GM12801 (cell line): ENCODE results near the gene STK32B.

ENCODE experiments used
- TF ChIP-seq, protein P1 (sequence below): IDR thresholded peaks from one replicate; pipeline ENCODE4 v1.5.1; 2011; ENCODE audit warnings: control low read depth; ENCODE audit not compliant: insufficient read length; ENCODE audit errors: extremely low read depth

Gene STK32B

DNA sequence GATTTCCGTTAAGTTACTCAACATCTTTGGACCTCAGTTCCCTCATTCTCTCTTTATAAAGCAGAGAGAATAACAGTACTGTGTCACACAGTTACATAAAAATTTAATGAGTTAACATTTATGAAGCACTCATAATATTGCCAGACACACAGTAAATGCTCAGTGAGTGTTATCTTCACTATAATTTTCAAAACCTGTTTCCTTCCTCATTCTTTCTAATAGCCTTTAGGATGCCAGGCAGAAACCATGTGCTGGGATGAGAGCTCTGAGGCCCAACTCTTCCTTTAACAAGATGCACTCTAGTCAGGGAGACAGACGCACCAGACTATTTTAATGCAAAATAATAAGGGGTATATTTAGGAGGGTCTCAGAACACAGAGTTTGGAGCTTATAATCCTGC lies 208.2 kb downstream of the STK32B start:
- TF ChIP-seq, protein P1, sequence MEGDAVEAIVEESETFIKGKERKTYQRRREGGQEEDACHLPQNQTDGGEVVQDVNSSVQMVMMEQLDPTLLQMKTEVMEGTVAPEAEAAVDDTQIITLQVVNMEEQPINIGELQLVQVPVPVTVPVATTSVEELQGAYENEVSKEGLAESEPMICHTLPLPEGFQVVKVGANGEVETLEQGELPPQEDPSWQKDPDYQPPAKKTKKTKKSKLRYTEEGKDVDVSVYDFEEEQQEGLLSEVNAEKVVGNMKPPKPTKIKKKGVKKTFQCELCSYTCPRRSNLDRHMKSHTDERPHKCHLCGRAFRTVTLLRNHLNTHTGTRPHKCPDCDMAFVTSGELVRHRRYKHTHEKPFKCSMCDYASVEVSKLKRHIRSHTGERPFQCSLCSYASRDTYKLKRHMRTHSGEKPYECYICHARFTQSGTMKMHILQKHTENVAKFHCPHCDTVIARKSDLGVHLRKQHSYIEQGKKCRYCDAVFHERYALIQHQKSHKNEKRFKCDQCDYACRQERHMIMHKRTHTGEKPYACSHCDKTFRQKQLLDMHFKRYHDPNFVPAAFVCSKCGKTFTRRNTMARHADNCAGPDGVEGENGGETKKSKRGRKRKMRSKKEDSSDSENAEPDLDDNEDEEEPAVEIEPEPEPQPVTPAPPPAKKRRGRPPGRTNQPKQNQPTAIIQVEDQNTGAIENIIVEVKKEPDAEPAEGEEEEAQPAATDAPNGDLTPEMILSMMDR: no peak

DNA sequence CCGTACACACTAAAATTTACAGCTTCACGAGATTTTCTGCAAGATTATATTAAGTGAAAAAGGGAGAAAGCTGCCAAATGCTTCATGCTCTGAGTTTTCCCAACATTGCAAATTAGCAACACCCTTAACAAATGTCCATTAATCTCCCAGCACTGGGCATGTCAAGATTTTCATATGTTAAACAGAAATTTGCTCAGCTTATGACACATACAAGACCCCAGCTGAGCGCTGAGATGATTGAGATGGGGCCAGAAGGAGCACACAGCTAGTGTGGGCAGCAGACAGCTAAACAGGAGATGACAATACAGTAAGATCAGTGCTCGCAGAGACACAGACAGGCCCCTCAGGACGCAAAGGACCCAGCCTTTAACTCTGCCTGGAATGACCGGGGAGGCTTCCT lies 208.8 kb downstream of the STK32B start:
- TF ChIP-seq, protein P1: no peak

DNA sequence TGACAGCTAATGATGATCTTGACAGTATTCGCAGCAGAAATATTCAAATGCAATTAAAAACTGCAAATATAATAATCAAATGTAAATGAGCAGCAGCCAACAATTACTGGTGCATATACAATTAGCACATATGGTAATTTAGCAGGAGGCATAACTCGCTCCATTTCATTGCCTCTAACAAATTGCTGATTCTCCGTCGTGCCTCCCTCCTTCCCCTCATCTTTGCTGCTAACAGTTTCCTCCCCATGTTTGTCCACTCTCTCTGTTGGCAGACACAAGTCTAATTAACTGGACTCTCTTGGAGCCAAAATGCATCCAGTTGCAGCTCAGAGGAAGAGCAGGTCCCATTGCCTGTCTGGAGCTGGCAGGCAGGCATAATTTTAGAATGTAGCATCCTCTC lies 210.6 kb downstream of the STK32B start:
- TF ChIP-seq, protein P1: no peak

DNA sequence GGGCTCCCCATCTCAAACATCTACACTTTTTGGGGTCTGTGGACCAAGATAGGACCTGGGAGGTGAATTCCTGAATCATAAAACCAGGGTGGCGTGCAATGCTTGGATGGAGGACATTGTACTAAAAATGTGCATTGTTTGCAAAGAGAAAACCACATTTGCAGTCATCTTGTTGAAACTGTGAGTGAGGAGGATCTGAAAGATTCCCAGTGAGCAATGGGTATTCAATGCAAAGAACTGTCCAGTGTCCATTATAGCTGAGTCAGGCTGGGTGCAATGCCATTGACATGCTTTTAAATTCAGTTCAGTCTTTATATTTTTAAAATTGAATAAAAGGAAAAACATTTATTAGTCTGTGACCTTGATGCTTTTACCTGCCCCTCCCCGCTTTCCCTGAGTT lies 215.7 kb downstream of the STK32B start:
- TF ChIP-seq, protein P1: no peak

DNA sequence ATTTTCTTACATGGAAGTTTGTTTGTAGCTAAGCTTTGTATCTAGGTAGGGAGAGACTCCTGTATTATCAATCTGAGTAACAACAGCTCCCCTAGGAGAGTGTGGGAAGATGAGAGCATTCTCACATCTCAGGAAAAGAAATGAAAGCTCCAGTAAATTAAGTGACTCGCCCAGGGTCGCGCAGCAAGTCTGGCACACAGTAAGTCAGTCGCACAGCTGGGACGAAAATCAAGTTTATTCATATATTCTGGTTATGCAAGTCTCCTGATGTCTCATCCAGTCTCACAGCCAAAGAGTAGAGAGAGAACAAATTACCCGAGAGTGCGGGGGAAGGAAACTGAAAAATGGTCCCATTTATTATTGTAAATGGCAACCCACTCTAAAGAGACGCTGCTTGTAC lies 216.1 kb downstream of the STK32B start:
- TF ChIP-seq, protein P1: no peak

DNA sequence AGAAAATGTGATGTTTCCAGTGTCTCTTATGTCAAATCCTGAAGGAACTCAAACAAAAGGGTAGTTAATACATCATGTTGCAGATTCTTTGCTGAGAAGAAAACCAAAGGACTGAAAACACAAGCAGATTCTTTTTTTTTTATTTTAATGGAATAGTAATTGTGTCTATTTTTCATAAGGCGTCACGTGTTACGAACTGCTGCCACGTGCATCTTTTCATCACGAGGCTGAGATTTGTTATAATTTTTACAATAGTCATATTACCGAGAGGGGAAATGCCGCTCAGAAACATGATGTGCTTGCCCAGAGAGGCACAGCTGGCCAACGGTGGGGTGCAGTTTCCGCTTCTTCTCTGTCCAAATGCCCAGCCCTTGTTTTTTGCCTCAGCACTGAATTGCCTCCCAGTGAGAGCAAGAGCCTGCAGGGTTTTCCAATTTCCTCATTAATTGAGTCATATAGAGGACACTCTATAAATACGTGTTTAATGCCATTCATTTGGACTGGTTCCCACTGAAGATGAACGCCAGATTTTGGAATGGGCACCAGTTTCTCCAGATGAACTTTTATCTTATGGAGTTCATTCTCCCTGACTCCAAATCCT lies 225.3 kb downstream of the STK32B start:
- TF ChIP-seq, protein P1: no peak

DNA sequence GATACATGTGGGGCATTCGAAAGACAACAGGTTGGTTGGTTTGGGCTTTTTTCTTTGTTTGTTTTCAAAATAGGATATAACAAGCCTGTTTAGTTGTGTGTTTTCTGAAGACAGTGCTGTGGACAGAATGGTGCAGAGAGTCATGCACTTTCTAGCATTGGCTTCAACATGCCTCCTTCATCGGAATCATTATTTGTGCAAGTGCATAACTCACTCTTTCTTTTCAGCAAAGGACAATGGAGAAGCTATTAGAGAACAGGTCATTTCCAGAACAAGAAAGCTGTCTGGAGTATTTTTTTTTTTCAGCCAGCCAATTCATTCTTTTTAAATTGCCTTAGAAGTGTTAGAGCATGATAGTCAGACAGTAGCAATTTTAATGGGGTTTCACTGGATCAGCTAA lies 225.8 kb downstream of the STK32B start:
- TF ChIP-seq, protein P1: no peak

DNA sequence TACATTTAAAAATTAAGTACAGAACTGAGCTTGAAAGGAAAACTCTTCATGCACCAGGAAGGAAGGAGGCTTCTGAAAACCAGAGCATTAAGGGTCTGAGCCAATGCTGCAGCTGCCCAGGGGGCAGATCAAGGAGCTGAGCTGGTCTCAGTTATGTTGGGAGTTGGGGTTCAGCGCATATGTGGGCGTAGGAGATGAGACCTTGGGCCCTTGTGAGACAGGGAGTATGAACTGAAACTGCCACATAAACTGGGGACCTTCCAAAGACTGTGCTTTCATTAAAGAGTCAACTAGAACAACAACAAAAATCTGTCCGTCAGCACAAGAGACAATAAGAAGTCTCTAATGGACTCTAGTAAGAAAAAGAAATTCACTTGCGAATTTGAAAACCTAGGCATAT lies 226.9 kb downstream of the STK32B start:
- TF ChIP-seq, protein P1: no peak
